Endothelial cell of umbilical vein (primary cell): Measurements from ENCODE around the gene ECEL1. TPM values are rescaled to one million over a fixed set of nuclear protein-coding genes. Genes with fewer than 3 reads are reported as not detected.

Experiments
- BruUV-seq: library from RNA; stranded (reverse); fragments of 400-500 nt; replicated peaks from 2 replicates; lab custom pipeline; 2021; lab: Mats Ljungman, UMichigan
- CTCF ChIA-PET: fragments of 300-600, 350-600 bp; sonication (Branson Sonifier 250); formaldehyde crosslinking; loops from one replicate; lab custom pipeline; 2021; ENCODE audit warnings: antibody characterized with exemption, inconsistent platforms; lab: Charles Lee
- POLR2A ChIA-PET: fragments of 300-600, 350-600 bp; sonication (Branson Sonifier 250); formaldehyde crosslinking; loops from one replicate; lab custom pipeline; 2021; ENCODE audit warnings: antibody characterized with exemption, inconsistent platforms; lab: Charles Lee
- DNase-seq: peaks from one replicate; pipeline ENCODE4 v3.0.0-alpha.2; 2011; ENCODE audit warnings: low read depth, low spot score
- FAIRE-seq: peaks from 2 replicates; lab custom pipeline; 2011; peaks lifted over from hg19 to GRCh38; lab: Jason Lieb, UNC
- H2AFZ ChIP-seq: 2 replicates; pipeline ENCODE4 v1.6.0; 2012; ENCODE audit warnings: low read depth, low read length, control low read depth, inconsistent platforms
- H3K27ac ChIP-seq: 2 replicates; pipeline ENCODE4 v1.5.1; 2011; ENCODE audit warnings: low read depth, mild to moderate bottlenecking, control low read depth, low read length, moderate library complexity; ENCODE audit not compliant: insufficient read depth
- H3K27me3 ChIP-seq, 2 experiments: 2 replicates each; pipeline versions ENCODE4 v1.6.0 to v1.6.1; 2011; ENCODE audit warnings: low read length in 2 of 2, mixed read lengths in 1 of 2; ENCODE audit not compliant: control insufficient read depth in 2 of 2, insufficient read depth in 2 of 2
- H3K36me3 ChIP-seq, 2 experiments: 2 replicates in 1 of 2; 3 replicates in 1 of 2; pipeline ENCODE4 v1.5.1; 2011; ENCODE audit warnings: low read length in 2 of 2, mild to moderate bottlenecking in 1 of 2, moderate library complexity in 1 of 2; ENCODE audit not compliant: control insufficient read depth in 2 of 2, insufficient read depth in 2 of 2; ENCODE audit errors: extremely low read depth in 1 of 2
- H3K4me1 ChIP-seq: 3 replicates; pipeline ENCODE4 v1.5.1; 2011; ENCODE audit warnings: mild to moderate bottlenecking, low read length; ENCODE audit not compliant: control insufficient read depth, insufficient read depth; ENCODE audit errors: extremely low read depth
- H3K4me2 ChIP-seq: 2 replicates; pipeline ENCODE4 v1.6.1; 2011; ENCODE audit warnings: low read length, control low read depth, mixed read lengths; ENCODE audit not compliant: insufficient read depth
- H3K4me3 ChIP-seq, 3 experiments: fragments of 200-600 bp in 1 of 3; sonication (generic), shearing (Covaris generic) in 1 of 3; replicated peaks in 1 of 3; 2 replicates each; pipeline ENCODE4 v1.5.1; 2011 to 2016; ENCODE audit warnings: control low read depth in 3 of 3, low read length in 3 of 3, mild to moderate bottlenecking in 2 of 3, inconsistent platforms in 1 of 3, low read depth in 1 of 3, moderate library complexity in 1 of 3; ENCODE audit not compliant: insufficient read depth in 1 of 3
- H3K79me2 ChIP-seq: 2 replicates; pipeline ENCODE4 v1.6.0; 2012; ENCODE audit warnings: low read length, inconsistent platforms; ENCODE audit not compliant: control insufficient read depth, insufficient read depth
- H3K9ac ChIP-seq: replicated peaks from 2 replicates; pipeline ENCODE3; 2011; ENCODE audit warnings: low read length, control low read depth; ENCODE audit not compliant: insufficient read depth; ENCODE audit errors: extremely low read depth
- H3K9me1 ChIP-seq: replicated peaks from 3 replicates; pipeline ENCODE4 v1.6.0; 2011; ENCODE audit warnings: mild to moderate bottlenecking, low read length; ENCODE audit not compliant: control insufficient read depth, insufficient read depth; ENCODE audit errors: extremely low read depth
- H3K9me3 ChIP-seq: replicated peaks from 2 replicates; pipeline ENCODE4 v1.5.1; 2012; ENCODE audit warnings: low read length, inconsistent platforms; ENCODE audit not compliant: control insufficient read depth, insufficient read depth
- H4K20me1 ChIP-seq: replicated peaks from 2 replicates; pipeline ENCODE3; 2011; ENCODE audit warnings: mild to moderate bottlenecking, low read length; ENCODE audit not compliant: control insufficient read depth, insufficient read depth; ENCODE audit errors: extremely low read depth
- CTCF ChIP-seq, 2 donors: IDR thresholded peaks; 1 replicate in 1 of 2; 2 replicates in 1 of 2; pipeline ENCODE4 v1.5.1; 2011; ENCODE audit warnings: low read length in 2 of 2, mild to moderate bottlenecking in 2 of 2, moderate library complexity in 2 of 2, control low read depth in 1 of 2, inconsistent platforms in 1 of 2, low read depth in 1 of 2; ENCODE audit not compliant: insufficient read depth in 1 of 2; ENCODE audit errors: extremely low read depth in 1 of 2
- EZH2 ChIP-seq: IDR thresholded peaks from 2 replicates; pipeline ENCODE4 v1.6.1; 2012; ENCODE audit warnings: borderline replicate concordance, low read depth, mild to moderate bottlenecking, moderate library complexity, low read length, inconsistent platforms; ENCODE audit not compliant: severe bottlenecking
- FOS ChIP-seq: IDR thresholded peaks from 2 replicates; pipeline ENCODE4 v1.6.1; 2011; ENCODE audit warnings: mild to moderate bottlenecking, low read length, moderate library complexity, borderline replicate concordance; ENCODE audit not compliant: insufficient read depth
- GATA2 ChIP-seq: IDR thresholded peaks from 2 replicates; pipeline ENCODE4 v1.7.0; 2011; ENCODE audit warnings: low read depth, mild to moderate bottlenecking, moderate library complexity, mixed read lengths, low read length; ENCODE audit not compliant: insufficient read length, insufficient read depth
- JUN ChIP-seq: IDR thresholded peaks from 2 replicates; pipeline ENCODE4 v1.6.1; 2011; ENCODE audit warnings: borderline replicate concordance, low read depth; ENCODE audit not compliant: insufficient read length, insufficient read depth
- MYC ChIP-seq: IDR thresholded peaks from one replicate; pipeline ENCODE4 v1.6.1; 2011; ENCODE audit warnings: mild to moderate bottlenecking, low read depth, low read length
- POLR2A ChIP-seq: IDR thresholded peaks from 2 replicates; pipeline ENCODE4 v1.6.1; 2012; ENCODE audit warnings: low read depth, mild to moderate bottlenecking, control low read depth, low read length
- POLR2AphosphoS5 ChIP-seq: IDR thresholded peaks from 2 replicates; pipeline ENCODE4 v1.6.1; 2012; ENCODE audit warnings: low read depth, mild to moderate bottlenecking, control low read depth, low read length, moderate library complexity; ENCODE audit not compliant: insufficient read depth
- dilution Hi-C: fragments of 300-500 bp; cut with MboI; formaldehyde crosslinking; loops from one replicate; pipeline ENCODE4 v1.15.0; 2019; ENCODE audit warnings: low sequenced_read_pairs; ENCODE audit not compliant: extremely low pct_ligation_motif_present
- intact Hi-C: fragments of 100-400 bp; cut with micrococcal nuclease; formaldehyde crosslinking; loops from one replicate; pipeline ENCODE4 v1.10.0; 2022
- polyA plus RNA-seq, 4 experiments: library from polyadenylated mRNA; depleted of rRNA in 3 of 4; stranded (reverse) in 3 of 4; unstranded in 1 of 4; fragments of >200 nt; gene quantifications; 2 replicates each; pipeline versions ENCODE4 v1.2.1 to v1.2.3, GENCODE V29; 2011 to 2012; ENCODE audit warnings: missing spikeins in 1 of 4
- total RNA-seq: library from RNA; stranded (reverse); gene quantifications from 2 replicates; pipeline ENCODE4 v1.2.3, GENCODE V29; 2021
- TF ChIP-seq, protein P1 (sequence below): IDR thresholded peaks from 2 replicates; pipeline ENCODE4 v1.6.1; 2011; ENCODE audit not compliant: insufficient read depth, insufficient read length

ECEL1 gene
- total and polyA plus RNA-seq, 2 donors (not counting 3 experiments of a cell fraction or from before 2014, with no cell fraction given), result not detected

- DNase-seq (no peak), FAIRE-seq (no peak)
- ChIA-PET CTCF (no interaction called here), POLR2A (no interaction called here)
- Histone ChIP-seq H3K9ac (no peak overlapping the region), H3K4me3 (no peak overlapping the region), H3K9me1 (no peaks in the 10 kb centered on the region), H3K79me2 (no peaks in the 10 kb centered on the region), H3K4me1 (no peaks in the 10 kb centered on the region), H3K4me2 (no peak overlapping the region), H3K36me3 (no peaks in the 10 kb centered on the region), H3K9me3 (no peaks in the 10 kb centered on the region), H4K20me1 (no peaks in the 10 kb centered on the region), H3K27ac (no peak overlapping the region), H3K27me3 (peaks cover 0 to 2% of the 10 kb centered on the region in 2 experiments), H2AFZ (no peak overlapping the region)
- BruUV-seq, result no TSS peak
- no peak for TF ChIP-seq GATA2
- TF ChIP-seq, protein P1, sequence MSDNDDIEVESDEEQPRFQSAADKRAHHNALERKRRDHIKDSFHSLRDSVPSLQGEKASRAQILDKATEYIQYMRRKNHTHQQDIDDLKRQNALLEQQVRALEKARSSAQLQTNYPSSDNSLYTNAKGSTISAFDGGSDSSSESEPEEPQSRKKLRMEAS, result no peak
- intact Hi-C loops (no loop called here), dilution Hi-C loops (no loop called here)
These were observed 6.9 kb upstream of the ECEL1 start for GRCh38 chr2:232494542-232494941.

DNA sequence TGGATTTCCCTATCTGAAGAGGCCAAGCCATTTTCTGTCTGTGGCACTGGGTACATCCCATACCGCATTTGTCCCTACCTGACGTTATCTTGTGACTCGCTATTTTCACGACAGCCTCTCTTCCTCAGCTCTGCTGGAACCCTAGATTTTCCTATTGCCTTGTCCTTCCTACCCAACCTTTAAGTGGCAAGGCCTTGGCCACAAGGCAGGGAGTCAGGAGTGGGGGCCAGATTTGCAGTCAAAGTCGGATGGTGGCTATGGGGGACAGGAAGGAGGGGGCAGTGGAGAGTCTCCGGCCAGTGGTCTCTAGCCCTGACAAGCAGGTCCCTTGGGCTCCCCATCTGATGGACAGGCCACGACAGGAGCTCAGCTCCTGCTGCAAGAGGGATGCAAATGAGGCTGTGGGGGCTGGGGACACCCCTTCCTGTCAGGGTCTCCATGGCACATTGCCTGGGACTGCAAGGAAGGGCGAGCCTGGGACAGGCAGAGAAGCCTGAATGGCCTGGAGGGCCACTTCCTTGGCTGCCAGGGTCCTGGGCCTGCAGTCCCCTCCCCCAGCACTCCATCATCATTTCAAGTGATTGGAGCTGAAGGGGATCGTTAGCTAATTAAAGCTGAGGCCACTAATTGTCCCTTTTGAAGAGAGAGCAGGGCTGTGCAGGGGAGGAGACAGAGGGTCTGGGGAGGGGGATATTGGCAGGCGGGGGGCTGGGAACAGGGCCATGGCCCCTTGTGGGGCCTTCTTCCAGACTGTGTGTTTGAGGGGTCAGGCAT, 6.3 kb upstream of the ECEL1 start:
- H3K4me2 ChIP-seq, result no peak overlapping the region
- no TSS peak for BruUV-seq
- no peaks in the 10 kb centered on the region for H3K79me2 ChIP-seq
- POLR2A ChIA-PET, result no interaction called here
- no peak overlapping the region for H3K9ac ChIP-seq
- H3K4me3 ChIP-seq, result no peak overlapping the region
- H3K9me1 ChIP-seq, result no peaks in the 10 kb centered on the region
- dilution Hi-C loops (no loop called here), intact Hi-C loops (no loop called here)
- DNase-seq (no peak), FAIRE-seq (no peak)
- no peak overlapping the region for H2AFZ ChIP-seq
- no peak overlapping the region for H3K27ac ChIP-seq
- H3K4me1 ChIP-seq, result no peaks in the 10 kb centered on the region
- H3K27me3 ChIP-seq, result peaks cover 2 to 3% of the 10 kb centered on the region in 2 experiments
- H3K9me3 ChIP-seq, result no peaks in the 10 kb centered on the region
- H4K20me1 ChIP-seq, result no peaks in the 10 kb centered on the region
- H3K36me3 ChIP-seq, result no peaks in the 10 kb centered on the region
- CTCF ChIA-PET, result no interaction called here
- no peak for TF ChIP-seq MYC
- TF ChIP-seq JUN, result no peak
- TF ChIP-seq FOS, result no peak
- TF ChIP-seq POLR2A, result no peak
- no peak for TF ChIP-seq EZH2
- TF ChIP-seq, protein P1, result no peak
- no peak for TF ChIP-seq GATA2
- TF ChIP-seq CTCF (IDR thresholded peaks at IDR 0.05; ENCODE audit: extremely low read depth in 1 of 2, insufficient read depth in 1 of 2, low read depth in 1 of 2, low read length in 2 of 2), result no peak
- TF ChIP-seq POLR2AphosphoS5, result no peak
